TTC549 (cell line): Measurements from ENCODE around the gene CIZ1.
"Not testable (repeated sequence)": the region's sequence is repeated elsewhere in the genome, so short reads cannot be mapped to it uniquely, and the experiment has no call there.

Source experiments
- FAIRE-seq: peaks from 2 replicates; lab custom pipeline; 2012; peaks lifted over from hg19 to GRCh38; lab: Jason Lieb, UNC

Gene CIZ1

GRCh38 chr9:128145951-128146351, 45.4 kb downstream of the CIZ1 start:
- no peak for FAIRE-seq

GRCh38 chr9:128145536-128145935, 45.8 kb downstream of the CIZ1 start:
- FAIRE-seq, result no peak

- FAIRE-seq, result no peak
These were observed 46.9 kb downstream of the CIZ1 start for GRCh38 chr9:128144239-128145181.

- no peak for FAIRE-seq
These were observed 47.7 kb downstream of the CIZ1 start for GRCh38 chr9:128143525-128144238.

GRCh38 chr9:128142596-128142995, 48.8 kb downstream of the CIZ1 start:
- no peak for FAIRE-seq

- FAIRE-seq, result no peak
These were observed 49.3 kb downstream of the CIZ1 start for GRCh38 chr9:128142061-128142460.

GRCh38 chr9:128141604-128142003, 49.8 kb downstream of the CIZ1 start:
- no peak for FAIRE-seq

GRCh38 chr9:128139621-128140020, 51.8 kb downstream of the CIZ1 start:
- no peak for FAIRE-seq

GRCh38 chr9:128138001-128138400, 53.4 kb downstream of the CIZ1 start:
- no peak for FAIRE-seq

- FAIRE-seq, result no peak
These were observed 54.3 kb downstream of the CIZ1 start for GRCh38 chr9:128136816-128137793.

GRCh38 chr9:128135561-128135960, 55.8 kb downstream of the CIZ1 start:
- not testable (repeated sequence) for FAIRE-seq

GRCh38 chr9:128132139-128132538, 59.2 kb downstream of the CIZ1 start:
- not testable (repeated sequence) for FAIRE-seq

- not testable (repeated sequence) for FAIRE-seq
These were observed 60.0 kb downstream of the CIZ1 start for GRCh38 chr9:128131346-128131745.

GRCh38 chr9:128130651-128131050, 60.7 kb downstream of the CIZ1 start:
- FAIRE-seq, result not testable (repeated sequence)

- not testable (repeated sequence) for FAIRE-seq
These were observed 61.3 kb downstream of the CIZ1 start for GRCh38 chr9:128129976-128130590.

GRCh38 chr9:128128836-128129590, 62.4 kb downstream of the CIZ1 start:
- no peak for FAIRE-seq

GRCh38 chr9:128127990-128128835, 63.2 kb downstream of the CIZ1 start:
- FAIRE-seq, result no peak

- no peak for FAIRE-seq
These were observed 63.8 kb downstream of the CIZ1 start, which contains the start of gene PTGES2 for GRCh38 chr9:128127568-128127989. TSS of gene PTGES2 (minus strand) at chr9:128127729. CDS start at chr9:128127717, 12 bp downstream.

GRCh38 chr9:128125580-128126354, 65.6 kb downstream of the CIZ1 start:
- no peak for FAIRE-seq
